Panc1 (cell line): ENCODE measurements around the gene CATSPERB. TPM values are rescaled to one million over a fixed set of nuclear protein-coding genes. Genes with fewer than 3 reads are reported as not detected.

Experiments used
- ATAC-seq: fragments of 200-7000 bp; cut with Tn5 transposase; 2 replicates; pipeline ENCODE4 v1.9.1; 2020; ENCODE audit warnings: mild to moderate bottlenecking, moderate library complexity
- BruUV-seq: library from RNA; stranded (reverse); fragments of 400-500 nt; replicated peaks from 2 replicates; lab custom pipeline; 2021; lab: Mats Ljungman, UMichigan
- CTCF ChIA-PET: fragments of 300-600 bp; sonication (Branson Sonifier 250); formaldehyde crosslinking; loops from one replicate; lab custom pipeline; 2022; ENCODE audit warnings: antibody characterized with exemption; lab: Charles Lee
- POLR2A ChIA-PET: fragments of 300-600 bp; sonication (Branson Sonifier 250); formaldehyde crosslinking; loops from one replicate; lab custom pipeline; 2022; ENCODE audit warnings: antibody characterized with exemption; lab: Charles Lee
- DNase-seq: peaks from one replicate; pipeline ENCODE4 v3.0.0-alpha.2; 2010; ENCODE audit warnings: low read depth, low spot score
- H3K27ac ChIP-seq: 2 replicates; pipeline ENCODE4 v1.5.1; 2011; ENCODE audit warnings: mild to moderate bottlenecking, low read length, inconsistent platforms
- H3K27me3 ChIP-seq: fragments of 200-500 bp; sonication (Bioruptor generic); 2 replicates; pipeline ENCODE4 v1.6.0; 2014; ENCODE audit warnings: low read length, inconsistent platforms; ENCODE audit not compliant: control insufficient read depth, insufficient read depth
- H3K36me3 ChIP-seq: fragments of 200-500 bp; sonication (Bioruptor generic); 2 replicates; pipeline ENCODE4 v1.5.1; 2014; ENCODE audit warnings: inconsistent platforms, mild to moderate bottlenecking, low read length, moderate library complexity; ENCODE audit not compliant: control insufficient read depth, insufficient read depth
- H3K4me1 ChIP-seq: 2 replicates; pipeline ENCODE4 v1.5.1; 2011; ENCODE audit warnings: inconsistent platforms, mild to moderate bottlenecking, low read length, moderate library complexity; ENCODE audit not compliant: control insufficient read depth, insufficient read depth
- H3K4me3 ChIP-seq, 2 experiments: 2 replicates each; pipeline ENCODE4 v1.5.1; 2011 to 2012; ENCODE audit warnings: low read depth in 2 of 2, low read length in 2 of 2, mild to moderate bottlenecking in 2 of 2, inconsistent platforms in 1 of 2, moderate library complexity in 1 of 2
- H3K9me3 ChIP-seq: fragments of 200-500 bp; sonication (Bioruptor generic); 2 replicates; pipeline ENCODE4 v1.5.1; 2014; ENCODE audit warnings: low read depth, mild to moderate bottlenecking, inconsistent platforms, low read length, moderate library complexity; ENCODE audit not compliant: control insufficient read depth, insufficient read depth
- CTCF ChIP-seq: fragments of 450-650 bp; IDR thresholded peaks from 2 replicates; pipeline ENCODE4 v1.5.1; 2017; ENCODE audit warnings: mild to moderate bottlenecking
- POLR2AphosphoS5 ChIP-seq: IDR thresholded peaks from 2 replicates; pipeline ENCODE4 v1.6.1; 2012; ENCODE audit warnings: mild to moderate bottlenecking, low read depth, low read length, moderate library complexity
- REST ChIP-seq, 2 experiments: IDR thresholded peaks; 2 replicates each; pipeline ENCODE4 v1.6.1; 2011 to 2012; ENCODE audit warnings: low read depth in 2 of 2, control low read depth in 1 of 2, low read length in 1 of 2, mild to moderate bottlenecking in 1 of 2, moderate library complexity in 1 of 2; ENCODE audit not compliant: insufficient read depth in 1 of 2
- SIN3A ChIP-seq: IDR thresholded peaks from 2 replicates; pipeline ENCODE4 v1.6.1; 2012; ENCODE audit warnings: low read depth, mild to moderate bottlenecking, low read length, moderate library complexity, borderline replicate concordance; ENCODE audit not compliant: insufficient read depth
- TCF7L2 ChIP-seq: IDR thresholded peaks from 2 replicates; pipeline ENCODE4 v1.6.1; 2011; ENCODE audit warnings: mild to moderate bottlenecking, low read depth, low read length, inconsistent platforms
- in situ Hi-C: cut with HindIII; loops from 2 replicates; pipeline ENCODE4 v1.10.0; 2016; ENCODE audit warnings: low sequenced_read_pairs, low pct_unique_long_range_greater_than_20kb
- intact Hi-C: fragments of 100-400 bp; cut with micrococcal nuclease; formaldehyde crosslinking; loops from one replicate; pipeline ENCODE4 v1.10.0; 2022; ENCODE audit not compliant: unreplicated experiment
- total RNA-seq: library from RNA; stranded (reverse); gene quantifications from one replicate; pipeline ENCODE4 v1.2.1, GENCODE V29; 2021; ENCODE audit not compliant: unreplicated experiment

CATSPERB gene
- total RNA-seq, 1 experiment from 2014 or later = not detected

- intact Hi-C loops (no loop called here), in situ Hi-C loops (no loop called here)
- no peak for DNase-seq
- Histone ChIP-seq H3K36me3 (no peaks in the 10 kb centered on the region), H3K9me3 (no peaks in the 10 kb centered on the region), H3K4me3 (no peak overlapping the region), H3K27me3 (no peaks in the 10 kb centered on the region), H3K27ac (no peak overlapping the region), H3K4me1 (no peaks in the 10 kb centered on the region)
- BruUV-seq = no TSS peak
- CTCF ChIA-PET = no interaction called here
- ATAC-seq = no peak
- TF ChIP-seq POLR2AphosphoS5 (no peak), SIN3A (no peak), REST (IDR thresholded peaks at IDR 0.05; ENCODE audit: insufficient read depth in 1 of 2, low read depth in 2 of 2, low read length in 1 of 2) (no peak), TCF7L2 (no peak), CTCF (no peak)
- POLR2A ChIA-PET = no interaction called here
Measured at GRCh38 chr14:91727121-91727520, 4.8 kb downstream of the CATSPERB start.

GRCh38 chr14:91723501-91723900, 8.4 kb downstream of the CATSPERB start:
- ChIA-PET POLR2A (no interaction called here), CTCF (no interaction called here)
- Histone ChIP-seq H3K27me3 (no peaks in the 10 kb centered on the region), H3K36me3 (no peaks in the 10 kb centered on the region), H3K4me1 (no peaks in the 10 kb centered on the region), H3K9me3 (no peaks in the 10 kb centered on the region), H3K27ac (no peak overlapping the region), H3K4me3 (no peak overlapping the region)
- intact Hi-C loops = no loop called here
- TF ChIP-seq SIN3A (no peak), TCF7L2 (no peak), POLR2AphosphoS5 (no peak), REST (IDR thresholded peaks at IDR 0.05; ENCODE audit: insufficient read depth in 1 of 2, low read depth in 2 of 2, low read length in 1 of 2) (no peak), CTCF (no peak)
- no TSS peak for BruUV-seq
- DNase-seq (no peak), ATAC-seq (no peak)
- in situ Hi-C loops = no loop called here
